ENCODE measurements around the gene COL6A6. TPM values are rescaled to one million over a fixed set of nuclear protein-coding genes. Genes with fewer than 3 reads are reported as not detected.
"Not testable (repeated sequence)": the region's sequence is repeated elsewhere in the genome, so short reads cannot be mapped to it uniquely, and the experiment has no call there.

COL6A6 gene
- polyA plus RNA-seq, 4 donors = 0.01 to 2.2 TPM; not detected in 2

GRCh38 chr3:130543322-130543721 is 26.3 kb downstream of the COL6A6 start:
- Histone ChIP-seq H3K9me3 (ENCODE audit: control insufficient read depth in 2 of 2, insufficient read depth in 1 of 2, low read depth in 1 of 2, low read length in 1 of 2) (no peaks in the 10 kb centered on the region), H3K4me3 (ENCODE audit: low read depth in 1 of 3, low read length in 3 of 3) (no peak overlapping the region), H3K27me3 (ENCODE audit: control insufficient read depth in 3 of 3, insufficient read depth in 3 of 3, low read length in 3 of 3) (no peaks in the 10 kb centered on the region), H3K4me1 (ENCODE audit: control insufficient read depth in 3 of 3, insufficient read depth in 2 of 3, low read depth in 1 of 3, low read length in 2 of 3) (no peaks in the 10 kb centered on the region), H3K27ac (ENCODE audit: low read depth in 1 of 3, low read length in 2 of 3) (no peak overlapping the region), H3K36me3 (ENCODE audit: control insufficient read depth in 3 of 3, insufficient read depth in 2 of 3, low read depth in 1 of 3, low read length in 3 of 3) (no peaks in the 10 kb centered on the region)
- FAIRE-seq (no peak), DNase-seq (no peak)
- 71 to 82% (median 80%) methylated on average over 3 of the region's 3 CpGs for WGBS, 3 donors

DNA sequence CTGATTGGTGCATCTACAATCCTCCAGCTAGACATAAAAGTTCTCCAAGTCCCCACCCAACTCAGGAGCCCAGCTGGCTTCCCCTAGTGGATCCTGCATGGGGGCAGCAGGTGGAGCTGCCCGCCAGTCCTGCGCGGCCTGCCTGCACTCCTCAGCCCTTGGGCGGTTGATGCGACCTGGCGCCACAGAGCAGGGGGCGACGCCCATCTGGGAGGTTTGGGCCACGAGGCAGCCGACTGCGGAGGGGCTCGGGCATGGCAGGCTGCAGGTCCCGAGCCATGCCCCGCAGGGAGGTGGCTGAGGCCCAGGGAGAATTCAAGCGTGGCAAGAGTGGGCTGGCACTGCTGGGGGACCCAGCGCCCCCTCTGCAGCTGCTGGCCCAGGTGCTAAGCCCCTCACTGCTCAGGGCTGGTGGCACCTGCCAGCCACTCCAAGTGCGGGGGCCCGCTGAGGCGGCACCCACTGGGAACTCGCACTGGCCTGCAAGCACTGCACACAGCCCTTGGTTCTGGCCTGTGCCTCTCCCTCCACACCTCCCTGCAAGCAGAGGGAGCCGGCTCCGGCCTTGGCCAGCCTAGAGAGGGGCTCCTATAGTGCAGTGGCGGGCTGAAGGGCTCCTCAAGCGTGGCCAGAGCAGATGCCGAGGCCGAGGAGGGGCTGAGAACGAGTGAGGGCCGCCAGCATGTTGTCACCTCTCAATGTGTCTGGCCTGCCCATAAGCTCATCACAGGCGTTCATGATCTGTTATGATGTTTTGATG is 30.1 kb downstream of the COL6A6 start:
- FAIRE-seq = no peak
- WGBS, 3 donors = 89 to 92% (median 90%) methylated on average over 28 to 29 of the region's 29 CpGs

GRCh38 chr3:130547680-130548065 is 30.7 kb downstream of the COL6A6 start:
- not testable (repeated sequence) for H3K4me1 ChIP-seq (ENCODE audit: control insufficient read depth in 3 of 3, insufficient read depth in 2 of 3, low read depth in 1 of 3, low read length in 2 of 3); H3K4me3 ChIP-seq (ENCODE audit: low read depth in 1 of 3, low read length in 3 of 3); H3K27me3 ChIP-seq (ENCODE audit: control insufficient read depth in 3 of 3, insufficient read depth in 3 of 3, low read length in 3 of 3); DNase-seq; H3K9me3 ChIP-seq (ENCODE audit: control insufficient read depth in 2 of 2, insufficient read depth in 1 of 2, low read depth in 1 of 2, low read length in 1 of 2); H3K27ac ChIP-seq (ENCODE audit: low read depth in 1 of 3, low read length in 2 of 3); FAIRE-seq; H3K36me3 ChIP-seq (ENCODE audit: control insufficient read depth in 3 of 3, insufficient read depth in 2 of 3, low read depth in 1 of 3, low read length in 3 of 3)
- WGBS, 3 donors = 87 to 92% (median 88%) methylated on average over 9 of the region's 9 CpGs

More for the DNA sequence above, 30.1 kb downstream of the COL6A6 start:
- no peak overlapping the region for H3K27ac ChIP-seq (ENCODE audit: low read depth in 1 of 3, low read length in 2 of 3)
- no peaks in the 10 kb centered on the region for H3K9me3 ChIP-seq (ENCODE audit: control insufficient read depth in 2 of 2, insufficient read depth in 1 of 2, low read depth in 1 of 2, low read length in 1 of 2)
- no peaks in the 10 kb centered on the region for H3K27me3 ChIP-seq (ENCODE audit: control insufficient read depth in 3 of 3, insufficient read depth in 3 of 3, low read length in 3 of 3)
- DNase-seq = no peak
- H3K36me3 ChIP-seq (ENCODE audit: control insufficient read depth in 3 of 3, insufficient read depth in 2 of 3, low read depth in 1 of 3, low read length in 3 of 3) = no peaks in the 10 kb centered on the region
- H3K4me1 ChIP-seq (ENCODE audit: control insufficient read depth in 3 of 3, insufficient read depth in 2 of 3, low read depth in 1 of 3, low read length in 2 of 3) = no peaks in the 10 kb centered on the region
- no peak overlapping the region for H3K4me3 ChIP-seq (ENCODE audit: low read depth in 1 of 3, low read length in 3 of 3)

DNA sequence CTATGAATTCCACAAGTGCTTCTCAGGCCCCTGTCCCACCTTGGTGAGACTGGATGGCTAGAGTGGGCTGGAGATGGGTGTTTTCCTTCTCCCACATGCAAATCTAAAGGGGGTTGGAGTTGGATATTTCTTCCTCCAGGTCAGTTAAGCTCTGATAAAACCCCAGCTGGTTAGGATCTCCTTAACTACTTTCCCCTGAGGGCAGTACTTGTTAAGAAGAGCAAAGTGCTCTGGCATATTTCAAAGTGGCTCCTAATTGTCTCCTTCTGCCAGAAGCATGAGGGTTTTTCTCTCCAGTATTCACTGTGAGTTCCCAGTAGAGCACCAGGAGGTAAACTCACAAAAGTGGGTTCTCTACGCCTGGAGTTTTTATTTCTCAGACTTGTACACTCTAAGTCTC is 31.4 kb downstream of the COL6A6 start:
- WGBS, 3 donors = 86 to 96% (median 88%) methylated on average over 1 of the region's 1 CpG
- H3K4me1 ChIP-seq (ENCODE audit: control insufficient read depth in 3 of 3, insufficient read depth in 2 of 3, low read depth in 1 of 3, low read length in 2 of 3) = no peaks in the 10 kb centered on the region
- no peak for FAIRE-seq
- DNase-seq = no peak
- no peak overlapping the region for H3K27ac ChIP-seq (ENCODE audit: low read depth in 1 of 3, low read length in 2 of 3)
- peaks cover 0 to 1% (median 0%) of the 10 kb centered on the region in 3 donors for H3K27me3 ChIP-seq (ENCODE audit: control insufficient read depth in 3 of 3, insufficient read depth in 3 of 3, low read length in 3 of 3)
- peaks cover 0 to 2% of the 10 kb centered on the region in 2 donors for H3K9me3 ChIP-seq (ENCODE audit: control insufficient read depth in 2 of 2, insufficient read depth in 1 of 2, low read depth in 1 of 2, low read length in 1 of 2)
- no peak overlapping the region for H3K4me3 ChIP-seq (ENCODE audit: low read depth in 1 of 3, low read length in 3 of 3)
- no peaks in the 10 kb centered on the region for H3K36me3 ChIP-seq (ENCODE audit: control insufficient read depth in 3 of 3, insufficient read depth in 2 of 3, low read depth in 1 of 3, low read length in 3 of 3)

DNA sequence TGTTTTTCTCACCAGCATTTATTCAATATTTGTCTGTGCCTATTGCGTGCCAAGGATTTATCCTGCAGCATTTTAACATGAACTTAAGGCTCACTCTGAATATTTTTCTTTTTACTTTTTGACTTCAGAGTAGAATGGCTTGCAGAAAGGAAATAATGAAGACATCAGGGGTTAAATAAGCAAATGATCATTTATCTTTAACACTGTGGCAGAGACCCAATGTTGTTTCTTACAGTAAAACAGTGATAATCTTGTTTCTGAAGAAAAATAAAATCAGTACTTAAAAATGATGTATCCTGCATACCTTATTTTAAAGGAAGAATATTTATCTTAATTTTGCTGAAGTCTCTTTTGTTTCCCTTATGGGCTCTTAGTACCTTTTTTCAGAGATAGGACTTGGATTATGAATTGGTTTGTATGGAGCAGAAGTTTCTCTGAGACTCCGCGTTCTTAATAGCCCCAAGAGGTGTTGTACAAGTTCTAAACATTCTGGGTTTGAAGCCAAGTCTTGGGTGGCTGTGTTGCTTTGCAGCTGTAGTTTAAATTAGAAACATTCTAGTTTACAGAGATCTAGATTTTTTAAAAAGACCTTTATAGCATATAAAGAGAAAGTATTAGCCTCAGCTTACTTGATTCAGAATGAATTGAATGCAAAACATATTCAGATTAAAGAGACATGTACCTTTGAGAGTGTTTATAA is 40.5 kb downstream of the COL6A6 start:
- Histone ChIP-seq H3K27me3 (ENCODE audit: control insufficient read depth in 3 of 3, insufficient read depth in 3 of 3, low read length in 3 of 3) (peaks cover 0 to 1% (median 0%) of the 10 kb centered on the region in 3 donors), H3K4me1 (ENCODE audit: control insufficient read depth in 3 of 3, insufficient read depth in 2 of 3, low read depth in 1 of 3, low read length in 2 of 3) (no peaks in the 10 kb centered on the region), H3K36me3 (ENCODE audit: control insufficient read depth in 3 of 3, insufficient read depth in 2 of 3, low read depth in 1 of 3, low read length in 3 of 3) (no peaks in the 10 kb centered on the region), H3K27ac (ENCODE audit: low read depth in 1 of 3, low read length in 2 of 3) (no peak overlapping the region), H3K9me3 (ENCODE audit: control insufficient read depth in 2 of 2, insufficient read depth in 1 of 2, low read depth in 1 of 2, low read length in 1 of 2) (peaks cover 0 to 2% of the 10 kb centered on the region in 2 donors), H3K4me3 (ENCODE audit: low read depth in 1 of 3, low read length in 3 of 3) (no peak overlapping the region)
- DNase-seq = no peak
- WGBS, 3 donors = 73 to 89% (median 83%) methylated on average over 3 of the region's 3 CpGs
- FAIRE-seq = no peak

GRCh38 chr3:130558366-130558765 is 41.4 kb downstream of the COL6A6 start:
- WGBS, 3 donors = 85 to 89% (median 88%) methylated on average over 4 of the region's 4 CpGs
- no peaks in the 10 kb centered on the region for H3K4me1 ChIP-seq (ENCODE audit: control insufficient read depth in 3 of 3, insufficient read depth in 2 of 3, low read depth in 1 of 3, low read length in 2 of 3)
- H3K27ac ChIP-seq (ENCODE audit: low read depth in 1 of 3, low read length in 2 of 3) = no peak overlapping the region

GRCh38 chr3:130565224-130565623 is 48.2 kb downstream of the COL6A6 start:
- no peak for DNase-seq
- Histone ChIP-seq H3K9me3 (ENCODE audit: control insufficient read depth in 2 of 2, insufficient read depth in 1 of 2, low read depth in 1 of 2, low read length in 1 of 2) (no peaks in the 10 kb centered on the region), H3K4me1 (ENCODE audit: control insufficient read depth in 3 of 3, insufficient read depth in 2 of 3, low read depth in 1 of 3, low read length in 2 of 3) (no peaks in the 10 kb centered on the region), H3K27me3 (ENCODE audit: control insufficient read depth in 3 of 3, insufficient read depth in 3 of 3, low read length in 3 of 3) (no peaks in the 10 kb centered on the region), H3K36me3 (ENCODE audit: control insufficient read depth in 3 of 3, insufficient read depth in 2 of 3, low read depth in 1 of 3, low read length in 3 of 3) (no peaks in the 10 kb centered on the region), H3K27ac (ENCODE audit: low read depth in 1 of 3, low read length in 2 of 3) (no peak overlapping the region), H3K4me3 (ENCODE audit: low read depth in 1 of 3, low read length in 3 of 3) (no peak overlapping the region)
- WGBS, 3 donors = 71 to 83% (median 82%) methylated on average over 13 of the region's 13 CpGs
- FAIRE-seq = no peak

More at GRCh38 chr3:130558366-130558765, 41.4 kb downstream of the COL6A6 start:
- FAIRE-seq (no peak), DNase-seq (no peak)
- Histone ChIP-seq H3K9me3 (ENCODE audit: control insufficient read depth in 2 of 2, insufficient read depth in 1 of 2, low read depth in 1 of 2, low read length in 1 of 2) (no peaks in the 10 kb centered on the region), H3K4me3 (ENCODE audit: low read depth in 1 of 3, low read length in 3 of 3) (no peak overlapping the region), H3K36me3 (ENCODE audit: control insufficient read depth in 3 of 3, insufficient read depth in 2 of 3, low read depth in 1 of 3, low read length in 3 of 3) (no peaks in the 10 kb centered on the region), H3K27me3 (ENCODE audit: control insufficient read depth in 3 of 3, insufficient read depth in 3 of 3, low read length in 3 of 3) (no peaks in the 10 kb centered on the region)

All from small intestine (tissue), 7 donors.